Measurements from ENCODE around the gene CDH5.

GRCh38 chr16:66409156-66409555, 42.7 kb downstream of the CDH5 start:
- TF ChIP-seq SALL1 (CRISPR knock-in tag; IDR thresholded peaks at IDR 0.05) (no peak), RXRA (CRISPR knock-in tag; IDR thresholded peaks at IDR 0.05) (no peak)

All from HepG2 (cell line).